ENCODE data around the gene NEK11.

DNA sequence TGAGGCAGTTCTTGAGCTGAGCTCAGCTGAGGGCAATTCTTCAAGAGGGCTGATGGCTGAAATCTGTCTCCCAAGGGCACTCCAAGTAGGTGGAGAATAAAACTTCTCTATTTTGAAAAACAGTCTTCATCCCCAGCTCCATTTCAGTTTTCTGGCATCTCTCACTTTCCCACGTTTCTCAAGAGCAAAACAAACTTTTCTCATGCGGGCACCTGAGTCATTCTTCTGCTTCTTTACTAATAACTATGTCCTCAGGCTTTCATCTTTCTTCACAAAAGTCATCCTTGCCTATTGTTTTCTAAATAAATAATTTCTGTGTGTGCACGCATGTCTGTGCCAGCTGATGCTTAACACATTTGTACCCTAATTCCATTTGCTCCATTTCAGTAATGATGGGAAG, 258.8 kb downstream of the NEK11 start:
- TF ChIP-seq, protein P1, sequence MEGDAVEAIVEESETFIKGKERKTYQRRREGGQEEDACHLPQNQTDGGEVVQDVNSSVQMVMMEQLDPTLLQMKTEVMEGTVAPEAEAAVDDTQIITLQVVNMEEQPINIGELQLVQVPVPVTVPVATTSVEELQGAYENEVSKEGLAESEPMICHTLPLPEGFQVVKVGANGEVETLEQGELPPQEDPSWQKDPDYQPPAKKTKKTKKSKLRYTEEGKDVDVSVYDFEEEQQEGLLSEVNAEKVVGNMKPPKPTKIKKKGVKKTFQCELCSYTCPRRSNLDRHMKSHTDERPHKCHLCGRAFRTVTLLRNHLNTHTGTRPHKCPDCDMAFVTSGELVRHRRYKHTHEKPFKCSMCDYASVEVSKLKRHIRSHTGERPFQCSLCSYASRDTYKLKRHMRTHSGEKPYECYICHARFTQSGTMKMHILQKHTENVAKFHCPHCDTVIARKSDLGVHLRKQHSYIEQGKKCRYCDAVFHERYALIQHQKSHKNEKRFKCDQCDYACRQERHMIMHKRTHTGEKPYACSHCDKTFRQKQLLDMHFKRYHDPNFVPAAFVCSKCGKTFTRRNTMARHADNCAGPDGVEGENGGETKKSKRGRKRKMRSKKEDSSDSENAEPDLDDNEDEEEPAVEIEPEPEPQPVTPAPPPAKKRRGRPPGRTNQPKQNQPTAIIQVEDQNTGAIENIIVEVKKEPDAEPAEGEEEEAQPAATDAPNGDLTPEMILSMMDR (conservative IDR thresholded peaks at IDR 0.05; ENCODE audit: low read length), result no peak
- no peak for TF ChIP-seq EZH2phosphoT487 (IDR thresholded peaks at IDR 0.05; ENCODE audit: borderline replicate concordance)

All from Loucy (cell line).